ENCODE measurements around the gene LAMP1. TPM values are rescaled to one million over a fixed set of nuclear protein-coding genes. Genes with fewer than 3 reads are reported as not detected.

Gene LAMP1
- total RNA-seq, 4 donors from 2014 or later: 42.1 to 236 (median 191) TPM

- Histone ChIP-seq H3K9me3 (no peaks in the 10 kb centered on the region), H3K36me3 (peaks cover 0 to 64% (median 0%) of the 10 kb centered on the region in 3 donors), H3K4me3 (no peak overlapping the region), H3K27ac (no peak overlapping the region), H3K27me3 (no peaks in the 10 kb centered on the region), H3K4me1 (no peaks in the 10 kb centered on the region)
- no peak for DNase-seq
- TF ChIP-seq POLR2A (IDR thresholded peaks at IDR 0.05) (no peak), CTCF (IDR thresholded peaks at IDR 0.05) (no peak)
These were observed 53.3 kb downstream of the LAMP1 start for GRCh38 chr13:113350065-113350937.

- no peak for TF ChIP-seq POLR2A (IDR thresholded peaks at IDR 0.05)
- no peak for TF ChIP-seq CTCF (IDR thresholded peaks at IDR 0.05)
- H3K4me1 ChIP-seq: no peaks in the 10 kb centered on the region
- no peak overlapping the region for H3K27ac ChIP-seq
- no peaks in the 10 kb centered on the region for H3K27me3 ChIP-seq
- H3K36me3 ChIP-seq: peaks cover 0 to 66% (median 0%) of the 10 kb centered on the region in 3 donors
- no peak for DNase-seq
- H3K4me3 ChIP-seq: no peak overlapping the region
- H3K9me3 ChIP-seq: no peaks in the 10 kb centered on the region
These were observed 53.9 kb downstream of the LAMP1 start for GRCh38 chr13:113350938-113351335.

GRCh38 chr13:113351514-113352026, 54.5 kb downstream of the LAMP1 start:
- DNase-seq: no peak
- H3K4me3 ChIP-seq: no peak overlapping the region
- no peak overlapping the region for H3K27ac ChIP-seq
- H3K27me3 ChIP-seq: no peaks in the 10 kb centered on the region
- peaks cover 0 to 66% (median 0%) of the 10 kb centered on the region in 3 donors for H3K36me3 ChIP-seq
- no peaks in the 10 kb centered on the region for H3K4me1 ChIP-seq
- no peaks in the 10 kb centered on the region for H3K9me3 ChIP-seq
- TF ChIP-seq CTCF (IDR thresholded peaks at IDR 0.05): no peak
- TF ChIP-seq POLR2A (IDR thresholded peaks at IDR 0.05): no peak

GRCh38 chr13:113353254-113353653, 56.2 kb downstream of the LAMP1 start:
- Histone ChIP-seq H3K36me3 (peaks cover 0 to 62% (median 0%) of the 10 kb centered on the region in 3 donors), H3K9me3 (no peaks in the 10 kb centered on the region), H3K4me3 (no peak overlapping the region), H3K27ac (no peak overlapping the region), H3K27me3 (no peaks in the 10 kb centered on the region), H3K4me1 (no peaks in the 10 kb centered on the region)
- no peak for TF ChIP-seq POLR2A (IDR thresholded peaks at IDR 0.05)
- TF ChIP-seq CTCF (IDR thresholded peaks at IDR 0.05): no peak
- no peak for DNase-seq

GRCh38 chr13:113354831-113355610, 58.0 kb downstream of the LAMP1 start:
- H3K4me3 ChIP-seq: no peak overlapping the region
- H3K9me3 ChIP-seq: no peaks in the 10 kb centered on the region
- peaks cover 0 to 44% (median 0%) of the 10 kb centered on the region in 3 donors for H3K36me3 ChIP-seq
- no peaks in the 10 kb centered on the region for H3K4me1 ChIP-seq
- TF ChIP-seq CTCF (IDR thresholded peaks at IDR 0.05): no peak
- no peak for TF ChIP-seq POLR2A (IDR thresholded peaks at IDR 0.05)
- H3K27ac ChIP-seq: no peak overlapping the region
- no peaks in the 10 kb centered on the region for H3K27me3 ChIP-seq
- DNase-seq: no peak

Measured in Peyer's patch (tissue), 4 donors.